ENCODE data around the gene SH3BGRL3.
"Not testable (repeated sequence)": the region's sequence is repeated elsewhere in the genome, so short reads cannot be mapped to it uniquely, and the experiment has no call there.

Gene SH3BGRL3

GRCh38 chr1:26318338-26319064 lies 38.6 kb downstream of the SH3BGRL3 start:
- DNase-seq = no peak

- no peak for DNase-seq
Measured at GRCh38 chr1:26320896-26321295, 41.0 kb downstream of the SH3BGRL3 start.

GRCh38 chr1:26321315-26322041 lies 41.6 kb downstream of the SH3BGRL3 start:
- peak; percentile 51 for DNase-seq

GRCh38 chr1:26322042-26322331 lies 42.1 kb downstream of the SH3BGRL3 start:
- no peak for DNase-seq

GRCh38 chr1:26323382-26323781 lies 43.5 kb downstream of the SH3BGRL3 start:
- DNase-seq = no peak

GRCh38 chr1:26324550-26324949 lies 44.7 kb downstream of the SH3BGRL3 start:
- no peak for DNase-seq

GRCh38 chr1:26327956-26328362 lies 48.1 kb downstream of the SH3BGRL3 start:
- no peak for DNase-seq

- no peak for DNase-seq
Measured at GRCh38 chr1:26328597-26328996, 48.7 kb downstream of the SH3BGRL3 start.

- DNase-seq = not testable (repeated sequence)
Measured at GRCh38 chr1:26329380-26329779, 49.5 kb downstream of the SH3BGRL3 start.

GRCh38 chr1:26330276-26330675 lies 50.4 kb downstream of the SH3BGRL3 start:
- no peak for DNase-seq

Measured in kidney glomerular epithelial cell (primary cell).